ENCODE results near the gene PSRC1.
"Not testable (repeated sequence)": the region's sequence is repeated elsewhere in the genome, so short reads cannot be mapped to it uniquely, and the experiment has no call there.

PSRC1 gene

GRCh38 chr1:109295712-109296415 is 12.9 kb upstream of the PSRC1 start:
- DNase-seq (ENCODE audit: low read depth, low spot score) = no peak

- DNase-seq (ENCODE audit: low read depth, low spot score) = no peak
These were observed 11.5 kb upstream of the PSRC1 start for GRCh38 chr1:109294481-109294880.

- DNase-seq (ENCODE audit: low read depth, low spot score) = no peak
These were observed 10.1 kb upstream of the PSRC1 start for GRCh38 chr1:109293026-109293425.

- no peak for DNase-seq (ENCODE audit: low read depth, low spot score)
These were observed 9.4 kb upstream of the PSRC1 start for GRCh38 chr1:109292364-109292763.

- no peak for DNase-seq (ENCODE audit: low read depth, low spot score)
These were observed 8.1 kb upstream of the PSRC1 start for GRCh38 chr1:109290998-109291397.

GRCh38 chr1:109290137-109290536 is 7.2 kb upstream of the PSRC1 start:
- DNase-seq (ENCODE audit: low read depth, low spot score) = no peak

- DNase-seq (ENCODE audit: low read depth, low spot score) = not testable (repeated sequence)
These were observed 3.8 kb upstream of the PSRC1 start for GRCh38 chr1:109286762-109287161.

GRCh38 chr1:109283748-109284600 is 1.0 kb upstream of the PSRC1 start:
- no peak for DNase-seq (ENCODE audit: low read depth, low spot score)

GRCh38 chr1:109282497-109282951 is 421 bp downstream of the PSRC1 start:
- no peak for DNase-seq (ENCODE audit: low read depth, low spot score)

- DNase-seq (ENCODE audit: low read depth, low spot score) = no peak
These were observed 1.1 kb downstream of the PSRC1 start for GRCh38 chr1:109281680-109282496.

- no peak for DNase-seq (ENCODE audit: low read depth, low spot score)
These were observed 2.1 kb downstream of the PSRC1 start for GRCh38 chr1:109280862-109281261.

- no peak for DNase-seq (ENCODE audit: low read depth, low spot score)
These were observed 3.2 kb downstream of the PSRC1 start for GRCh38 chr1:109279615-109280278.

- peak; percentile 21 for DNase-seq (ENCODE audit: low read depth, low spot score)
These were observed 5.3 kb downstream of the PSRC1 start for GRCh38 chr1:109277434-109278204.

- DNase-seq (ENCODE audit: low read depth, low spot score) = no peak
These were observed 7.1 kb downstream of the PSRC1 start for GRCh38 chr1:109275706-109276345.

GRCh38 chr1:109274533-109275476 is 8.1 kb downstream of the PSRC1 start:
- no peak for DNase-seq (ENCODE audit: low read depth, low spot score)

GRCh38 chr1:109273570-109274288 is 9.2 kb downstream of the PSRC1 start:
- DNase-seq (ENCODE audit: low read depth, low spot score) = no peak

- no peak for DNase-seq (ENCODE audit: low read depth, low spot score)
These were observed 10.0 kb downstream of the PSRC1 start for GRCh38 chr1:109272831-109273547.

Measured in activated CD4-positive, CD25-positive, alpha-beta regulatory T cell treated with anti-CD3 and anti-CD28 coated beads, Interleukin-2, amount 50 U/mL, for 16 hours (primary cell).